Measurements from ENCODE around the gene DELE1. TPM values are rescaled to one million over a fixed set of nuclear protein-coding genes. Genes with fewer than 3 reads are reported as not detected.

The DELE1 gene
- total and polyA plus RNA-seq, 4 donors: 46.3 to 141 (median 69.2) TPM

DNA sequence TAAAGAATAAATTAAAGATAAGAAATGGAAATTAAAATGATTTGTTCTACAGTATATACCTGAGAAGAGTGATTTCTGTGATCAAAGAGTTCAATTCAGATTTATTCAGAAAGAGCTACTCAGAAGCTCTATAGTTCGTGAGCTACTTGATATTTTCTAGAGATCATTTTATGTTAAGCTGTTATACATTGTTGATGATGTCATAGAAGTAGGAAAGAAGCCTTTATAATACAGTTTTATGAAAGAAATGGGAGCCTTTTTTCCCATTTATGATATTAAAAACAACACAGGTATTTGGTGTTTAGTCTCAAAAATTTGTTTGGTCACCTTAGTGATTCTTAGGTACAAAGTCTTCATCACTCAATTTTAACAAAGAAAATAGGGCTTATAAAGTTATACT, 66.0 kb downstream of the DELE1 start:
- H3K36me3 ChIP-seq (ENCODE audit: control insufficient read depth in 4 of 4, insufficient read depth in 4 of 4, low read length in 4 of 4): peaks cover 16 to 41% (median 34%) of the 10 kb centered on the region in 4 donors

More for the DNA sequence above, 66.0 kb downstream of the DELE1 start:
- Histone ChIP-seq H3K27ac (ENCODE audit: low read depth in 1 of 2, low read length in 1 of 2) (no peak overlapping the region), H3K9me3 (ENCODE audit: control insufficient read depth in 4 of 4, insufficient read depth in 3 of 4, low read length in 3 of 4) (no peaks in the 10 kb centered on the region), H3K4me1 (ENCODE audit: control insufficient read depth in 5 of 5, insufficient read depth in 5 of 5, low read length in 5 of 5) (no peaks in the 10 kb centered on the region), H3K27me3 (ENCODE audit: control insufficient read depth in 3 of 3, insufficient read depth in 3 of 3, low read length in 2 of 3) (no peaks in the 10 kb centered on the region), H3K4me3 (no peak overlapping the region), H3K9ac (ENCODE audit: insufficient read depth in 1 of 2, low read length in 2 of 2) (no peak overlapping the region)
- WGBS, 2 donors: 0 to 2% methylated on average over 1 of the region's 1 CpG
- DNase-seq (no peak), ATAC-seq (ENCODE audit: insufficient read depth, low FRiP score) (no peak)
- TF ChIP-seq, protein P1, sequence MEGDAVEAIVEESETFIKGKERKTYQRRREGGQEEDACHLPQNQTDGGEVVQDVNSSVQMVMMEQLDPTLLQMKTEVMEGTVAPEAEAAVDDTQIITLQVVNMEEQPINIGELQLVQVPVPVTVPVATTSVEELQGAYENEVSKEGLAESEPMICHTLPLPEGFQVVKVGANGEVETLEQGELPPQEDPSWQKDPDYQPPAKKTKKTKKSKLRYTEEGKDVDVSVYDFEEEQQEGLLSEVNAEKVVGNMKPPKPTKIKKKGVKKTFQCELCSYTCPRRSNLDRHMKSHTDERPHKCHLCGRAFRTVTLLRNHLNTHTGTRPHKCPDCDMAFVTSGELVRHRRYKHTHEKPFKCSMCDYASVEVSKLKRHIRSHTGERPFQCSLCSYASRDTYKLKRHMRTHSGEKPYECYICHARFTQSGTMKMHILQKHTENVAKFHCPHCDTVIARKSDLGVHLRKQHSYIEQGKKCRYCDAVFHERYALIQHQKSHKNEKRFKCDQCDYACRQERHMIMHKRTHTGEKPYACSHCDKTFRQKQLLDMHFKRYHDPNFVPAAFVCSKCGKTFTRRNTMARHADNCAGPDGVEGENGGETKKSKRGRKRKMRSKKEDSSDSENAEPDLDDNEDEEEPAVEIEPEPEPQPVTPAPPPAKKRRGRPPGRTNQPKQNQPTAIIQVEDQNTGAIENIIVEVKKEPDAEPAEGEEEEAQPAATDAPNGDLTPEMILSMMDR (IDR thresholded peaks at IDR 0.05; ENCODE audit: control extremely low read depth, extremely low read depth): no peak

Other genes with a start within 250 kb of the DELE1 start
- gene ARAP3, start 241.6 kb upstream of the DELE1 start, total RNA-seq: 10 to 100 TPM; 20.5 to 26.6 TPM
- 10 to 100 TPM; 15.7 to 19.0 TPM for gene ARAP3, start 241.6 kb upstream of the DELE1 start, polyA plus RNA-seq
- gene PCDH1, start 45.5 kb upstream of the DELE1 start, total RNA-seq: 10 to 100 TPM; 43.6 to 70.2 TPM
- gene PCDH1, start 45.5 kb upstream of the DELE1 start, polyA plus RNA-seq: 10 to 100 TPM; 18.2 to 45.1 TPM
- gene PCDH12, start 34.3 kb downstream of the DELE1 start, total RNA-seq: 10 to 100 TPM; 17.0 to 34.2 TPM
- gene PCDH12, start 34.3 kb downstream of the DELE1 start, polyA plus RNA-seq: 1 to 10 TPM; 3.9 to 5.6 TPM
- 10 to 100 TPM; 53.3 to 66.0 TPM for gene RNF14, start 45.2 kb downstream of the DELE1 start, total RNA-seq
- gene RNF14, start 45.2 kb downstream of the DELE1 start, polyA plus RNA-seq: 10 to 100 TPM; 16.8 to 36.9 TPM
- 10 to 100 TPM; 30.2 to 32.4 TPM for gene GNPDA1, start 89.2 kb downstream of the DELE1 start, total RNA-seq
- 10 to 100 TPM; 23.3 to 51.4 TPM for gene GNPDA1, start 89.2 kb downstream of the DELE1 start, polyA plus RNA-seq
- gene NDFIP1, start 184.9 kb downstream of the DELE1 start, total RNA-seq: 100 to 1,000 TPM in 1 of 2 donors, 10 to 100 TPM in 1; 66.8 to 106 TPM
- 10 to 100 TPM; 31.5 to 70.1 TPM for gene NDFIP1, start 184.9 kb downstream of the DELE1 start, polyA plus RNA-seq